Fibroblast of lung (primary cell): ENCODE results near the gene AOAH.

Experiments
- CTCF ChIP-seq, 2 donors: IDR thresholded peaks in 1 of 2; conservative IDR thresholded peaks in 1 of 2; 1 replicate in 1 of 2; 2 replicates in 1 of 2; pipeline ENCODE4 v1.5.1; 2011 to 2012; ENCODE audit warnings: low read length in 2 of 2, control low read depth in 1 of 2, inconsistent platforms in 1 of 2, low read depth in 1 of 2, mild to moderate bottlenecking in 1 of 2
- EZH2 ChIP-seq: IDR thresholded peaks from 2 replicates; pipeline ENCODE4 v1.5.1; 2012; ENCODE audit warnings: low read length, control low read depth, mild to moderate bottlenecking; ENCODE audit errors: missing control alignments

GRCh38 chr7:36682102-36682501 lies 42.2 kb downstream of the AOAH start:
- TF ChIP-seq CTCF (conservative IDR thresholded peaks at IDR 0.05 in 1 of 2, IDR thresholded peaks at IDR 0.05 in 1 of 2; ENCODE audit: low read depth in 1 of 2, low read length in 2 of 2) (no peak), EZH2 (no peak)
